Bone marrow (tissue), 2 donors: Measurements from ENCODE around the gene EXOC3.
"Not testable (repeated sequence)": the region's sequence is repeated elsewhere in the genome, so short reads cannot be mapped to it uniquely, and the experiment has no call there.

Experiments
- DNase-seq, 2 donors: peaks; one replicate each; lab custom pipeline; 2025; lab: John Stamatoyannopoulos, UW

The EXOC3 gene

DNA sequence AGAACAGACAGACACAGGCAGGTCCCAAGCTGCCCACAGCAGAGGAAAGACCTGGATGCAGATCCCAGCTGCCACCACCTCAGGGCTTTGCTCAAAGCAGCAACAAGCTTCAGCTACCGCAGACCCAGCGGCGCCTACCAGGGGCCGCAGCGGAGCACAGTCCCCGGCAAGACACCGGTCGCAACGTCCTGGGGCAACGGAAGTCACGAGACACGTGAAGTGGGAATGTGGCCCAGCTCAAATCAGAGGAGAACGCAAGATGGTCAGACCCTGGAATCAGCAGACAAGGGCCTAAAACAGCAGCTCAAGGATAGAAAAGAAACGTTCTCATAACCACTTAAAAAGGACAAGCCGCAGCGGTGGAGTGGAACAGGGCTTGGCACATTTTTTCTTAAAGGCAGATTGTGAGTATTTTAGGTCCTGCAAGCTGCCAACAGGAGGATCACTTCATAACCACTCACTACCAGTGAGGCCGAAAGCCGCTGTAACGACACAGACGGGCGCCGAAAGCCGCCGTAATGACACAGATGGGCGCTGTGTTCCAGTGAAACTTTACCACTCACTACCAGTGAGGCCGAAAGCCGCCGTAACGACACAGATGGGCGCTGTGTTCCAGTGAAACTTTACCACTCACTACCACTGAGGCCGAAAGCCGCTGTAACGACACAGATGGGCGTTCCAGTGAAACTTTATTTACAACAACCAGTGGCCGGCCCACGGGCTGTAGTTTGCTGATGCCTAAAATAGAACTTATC lies 59.5 kb downstream of the EXOC3 start:
- DNase-seq: no peak

DNA sequence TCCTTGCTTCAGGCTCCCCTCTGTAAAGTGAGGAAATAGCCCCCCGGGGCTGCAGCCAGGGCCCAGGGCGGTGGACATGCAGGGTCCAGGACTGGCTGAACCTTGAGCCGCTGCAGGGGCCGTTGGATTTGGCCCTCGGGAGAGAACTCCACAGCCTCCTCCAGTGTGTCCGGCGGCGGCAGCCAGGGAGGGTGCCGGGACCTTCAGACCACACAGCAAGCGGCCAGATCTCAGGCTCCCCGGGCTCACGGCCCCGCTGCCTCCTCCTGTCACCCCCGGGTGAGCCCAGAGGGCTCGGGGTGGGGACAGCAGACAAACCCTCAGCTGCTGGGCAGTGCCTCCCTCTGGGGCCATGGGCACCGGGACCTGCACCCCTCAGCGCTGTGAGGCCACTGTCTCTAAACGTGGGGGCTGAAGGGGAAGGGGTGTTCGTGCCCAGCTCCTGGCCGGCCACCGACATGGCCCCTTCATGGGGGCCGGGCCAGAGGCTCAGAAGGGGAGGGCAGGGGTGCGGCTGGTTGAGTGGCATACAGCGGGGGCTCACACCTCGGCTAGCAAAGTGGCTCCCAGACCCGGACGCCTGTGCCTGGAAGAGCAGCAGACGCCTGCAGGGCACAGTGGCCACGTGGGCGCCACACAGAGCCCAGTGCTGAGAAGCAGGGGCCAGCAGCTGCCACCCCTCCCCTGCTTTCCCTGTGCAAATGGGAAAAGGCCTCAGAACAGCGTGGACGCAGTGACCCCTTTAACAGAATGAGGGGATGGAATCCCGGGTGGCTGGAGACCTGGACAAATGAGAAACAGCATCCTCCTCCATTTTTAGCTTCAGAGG lies 61.6 kb downstream of the EXOC3 start:
- no peak for DNase-seq

DNA sequence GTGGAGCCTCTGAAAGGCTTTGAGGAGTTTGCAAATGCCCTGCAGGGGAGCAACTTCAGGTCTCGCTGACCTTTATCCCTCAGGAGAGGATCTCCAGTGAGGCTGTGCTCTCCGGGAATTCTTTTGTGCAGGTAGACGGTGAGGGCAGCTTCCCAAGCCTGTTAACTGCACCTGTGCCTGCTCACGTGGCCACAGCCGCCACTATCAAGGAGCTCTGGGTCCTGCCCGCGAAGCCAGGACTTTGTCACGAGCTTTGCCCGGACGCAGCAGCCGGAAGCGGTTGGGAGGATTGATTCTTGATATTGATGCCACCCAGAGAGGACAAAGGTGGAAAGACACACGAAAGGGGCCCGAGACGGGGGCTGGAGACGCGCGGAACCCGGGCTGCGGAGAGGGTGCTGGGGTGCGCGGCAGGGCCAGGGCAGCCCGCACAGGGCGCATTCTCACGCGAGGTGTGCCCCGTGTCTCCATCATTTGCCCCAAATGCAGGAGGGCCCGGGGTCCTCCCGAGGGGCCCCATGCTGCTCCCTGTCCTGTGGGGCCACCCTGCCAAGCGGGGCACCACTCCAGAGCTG lies 63.1 kb downstream of the EXOC3 start:
- no peak for DNase-seq

DNA sequence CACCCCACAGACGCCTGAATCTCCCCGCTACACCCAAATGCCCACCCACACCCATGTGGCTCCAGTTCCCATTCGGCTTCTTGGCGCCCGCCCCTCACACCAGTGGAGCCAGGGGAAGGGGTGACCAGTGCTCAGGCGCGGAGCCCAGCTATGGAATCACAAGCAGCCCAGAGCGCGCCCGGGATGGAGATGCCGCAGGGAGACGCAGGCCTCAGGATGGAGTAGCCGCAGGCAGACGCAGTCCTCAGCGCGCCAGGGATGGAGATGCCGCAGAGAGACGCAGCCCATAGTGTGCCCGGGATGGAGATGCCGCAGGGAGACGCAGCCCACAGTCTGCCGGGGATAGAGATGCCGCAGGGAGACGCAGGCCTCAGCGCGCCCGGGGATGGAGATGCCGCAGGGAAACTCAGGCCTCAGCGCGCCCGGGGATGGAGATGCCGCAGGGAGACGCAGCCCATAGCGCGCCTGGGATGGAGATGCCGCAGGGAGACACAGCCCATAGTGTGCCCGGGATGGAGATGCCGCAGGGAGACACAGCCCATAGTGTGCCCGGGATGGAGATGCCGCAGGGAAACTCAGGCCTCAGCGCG lies 65.1 kb downstream of the EXOC3 start:
- DNase-seq: not testable (repeated sequence)

DNA sequence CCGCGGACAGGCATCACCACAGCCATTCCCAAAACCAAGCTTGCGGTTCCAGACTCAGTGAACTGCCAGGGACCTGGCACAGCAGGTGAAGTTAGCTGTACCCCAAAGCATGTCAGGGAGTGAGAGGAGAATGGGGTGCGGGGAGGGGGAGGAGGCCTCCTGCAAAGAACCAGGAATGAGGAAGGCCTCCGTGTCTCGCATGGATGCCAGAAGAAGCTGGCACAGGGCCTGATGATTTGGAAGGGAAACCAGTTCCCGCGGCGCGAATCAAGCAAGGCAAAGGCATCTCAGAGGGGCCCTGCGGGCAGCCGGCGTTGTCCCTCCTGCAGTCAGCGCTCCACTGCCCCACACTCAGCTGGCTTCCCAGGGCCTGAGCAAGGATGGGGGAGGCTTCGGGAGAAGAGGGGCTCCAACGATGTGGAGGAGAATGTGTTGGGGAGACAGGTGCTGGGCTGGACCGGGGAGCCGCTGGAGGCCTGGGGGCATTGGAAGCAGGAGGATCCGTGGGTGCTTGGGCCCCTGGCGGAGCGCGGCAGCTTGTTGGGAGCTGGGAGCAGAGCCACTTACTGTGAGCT lies 66.7 kb downstream of the EXOC3 start:
- DNase-seq: no peak

DNA sequence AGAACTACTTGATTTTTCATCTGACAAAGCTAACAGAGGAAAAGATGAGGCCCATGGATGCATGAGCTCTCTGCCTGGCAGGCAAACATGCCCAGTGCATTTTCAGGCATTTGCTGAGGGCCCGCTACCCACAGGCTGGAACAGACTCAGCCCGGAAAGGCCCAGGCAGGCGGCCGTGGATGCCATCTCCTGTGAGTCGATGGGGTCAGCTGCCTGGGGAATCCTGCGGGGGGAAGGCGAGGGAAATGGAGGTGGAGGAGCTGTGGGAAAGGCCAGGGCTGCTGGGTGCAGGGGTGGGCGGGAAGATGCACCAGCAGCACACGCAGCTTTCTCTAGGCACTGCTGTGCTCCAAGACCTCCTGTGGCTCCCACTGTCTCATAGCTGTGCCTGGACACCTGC lies 67.5 kb downstream of the EXOC3 start:
- no peak for DNase-seq

DNA sequence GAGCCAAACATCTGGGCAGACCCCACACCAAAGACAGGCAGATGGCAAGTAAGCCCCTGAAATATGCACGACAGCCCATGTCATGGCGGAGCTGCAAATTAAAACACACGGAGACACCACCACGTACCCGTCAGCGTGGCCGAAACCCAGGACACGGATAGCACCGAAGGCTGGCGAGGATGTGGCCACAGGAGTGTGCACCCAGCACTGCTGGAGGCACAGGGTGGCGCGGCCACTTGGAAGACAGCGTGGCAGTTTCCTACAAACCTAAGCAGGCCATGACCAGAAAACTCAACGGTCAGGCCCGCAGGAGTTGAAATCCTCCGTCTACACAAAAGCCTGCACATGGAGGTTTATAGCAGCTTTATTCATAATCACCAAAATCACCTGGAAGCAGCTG lies 68.5 kb downstream of the EXOC3 start:
- DNase-seq: no peak

DNA sequence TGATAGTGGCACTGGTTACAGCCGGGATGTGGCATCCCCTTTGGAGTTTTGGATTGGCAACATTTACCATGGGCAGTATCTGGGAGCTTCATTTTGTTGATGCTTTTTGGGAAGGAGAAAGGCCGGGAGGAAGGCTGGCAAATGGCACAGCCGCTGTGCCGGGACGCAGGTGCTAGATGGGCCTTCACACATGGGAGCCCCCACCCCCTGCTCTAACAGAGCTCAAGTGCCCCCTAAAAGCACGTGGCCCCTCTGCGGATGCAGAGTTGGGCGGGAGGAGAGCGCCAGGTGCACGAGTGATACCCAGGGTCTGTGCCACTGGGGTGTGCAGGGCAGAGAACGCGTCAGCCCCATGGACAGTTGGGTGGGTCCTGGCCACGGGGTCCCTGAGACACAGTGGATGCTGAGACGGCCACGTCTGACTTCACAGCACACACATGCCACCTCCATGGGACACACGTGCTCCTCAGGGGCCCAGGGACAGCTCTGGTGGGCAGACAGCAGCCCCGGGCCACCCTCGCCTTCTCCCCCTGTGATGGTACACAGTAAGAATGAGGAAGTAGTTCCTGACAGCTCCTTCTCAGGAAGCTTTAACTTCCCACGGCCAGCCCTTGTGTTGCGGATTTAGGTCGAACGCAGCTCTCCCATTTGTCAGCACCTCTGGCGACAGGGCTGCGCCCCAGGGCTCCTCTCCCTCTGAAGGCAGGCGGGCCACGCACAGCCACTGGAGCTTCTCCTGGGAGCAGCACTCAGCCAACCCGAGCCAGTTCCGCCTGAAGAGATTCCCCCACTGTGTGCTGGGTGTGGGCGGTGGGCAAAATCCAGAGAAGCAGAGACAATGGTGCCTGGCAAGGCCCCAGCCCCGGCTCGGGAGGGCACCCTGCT lies 70.5 kb downstream of the EXOC3 start:
- DNase-seq: no peak

DNA sequence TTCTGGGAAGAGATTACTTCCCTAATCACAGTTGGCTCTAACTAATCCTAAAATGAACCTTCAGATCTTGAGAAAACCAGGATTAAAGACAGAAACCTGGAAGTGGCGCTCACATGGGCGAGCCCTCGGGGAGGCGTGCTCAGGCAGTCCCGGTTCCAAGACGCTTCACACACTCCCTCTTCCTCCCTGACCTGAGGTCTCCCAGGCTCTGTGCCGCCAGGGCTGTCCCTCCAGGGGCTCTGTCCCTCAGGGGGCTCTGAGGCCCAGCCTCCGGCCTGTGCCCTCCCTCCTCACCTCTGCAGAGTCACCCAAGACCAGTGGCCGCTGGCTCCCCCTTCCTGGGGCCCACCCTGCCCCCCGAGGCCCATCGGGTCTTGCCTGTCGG lies 71.1 kb downstream of the EXOC3 start:
- DNase-seq: no peak

DNA sequence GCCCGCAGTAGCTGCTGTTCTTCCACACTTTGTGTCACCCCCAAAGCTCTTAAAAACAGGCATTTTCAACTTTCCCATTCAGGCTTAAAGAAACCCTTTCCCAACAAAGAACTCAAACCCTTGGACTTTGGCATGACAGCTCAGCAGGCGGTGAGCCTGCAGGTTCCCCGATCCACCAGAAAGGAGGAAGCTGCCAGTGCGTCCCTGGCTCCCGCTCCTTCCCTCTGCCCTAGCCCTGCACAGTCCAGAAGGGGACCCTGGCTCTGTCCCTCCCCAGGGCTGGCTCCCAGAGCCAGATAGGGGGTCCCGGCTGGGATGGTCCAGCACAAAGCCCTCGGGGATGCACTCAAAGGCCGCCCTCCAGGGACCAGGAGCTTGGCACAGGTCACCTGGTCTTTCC lies 71.7 kb downstream of the EXOC3 start:
- no peak for DNase-seq

DNA sequence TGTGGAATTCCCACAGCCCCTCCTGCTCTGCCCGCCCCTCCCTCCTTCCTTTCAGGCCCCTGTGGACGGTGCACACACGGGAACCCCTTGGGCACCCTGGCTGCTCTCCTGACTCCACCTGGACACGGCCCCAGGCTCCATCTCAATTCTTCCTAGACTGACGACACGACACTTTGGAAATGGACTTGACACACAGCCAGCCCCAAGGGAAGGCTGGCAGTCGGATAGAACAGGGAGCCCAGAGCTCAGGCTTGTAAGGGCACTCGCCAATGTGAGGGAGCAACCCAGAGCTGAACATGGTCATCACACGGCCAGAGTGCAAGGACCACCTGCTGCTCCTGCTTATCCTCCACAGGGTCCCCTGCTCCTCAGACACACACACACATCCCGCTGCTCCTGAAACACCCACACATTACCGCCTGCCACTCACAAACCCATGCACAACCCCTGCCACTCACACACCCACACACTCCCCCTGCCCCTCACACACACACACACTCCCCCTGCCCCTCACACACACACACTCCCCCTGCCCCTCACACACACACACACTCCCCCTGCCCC lies 72.4 kb downstream of the EXOC3 start:
- DNase-seq: no peak

DNA sequence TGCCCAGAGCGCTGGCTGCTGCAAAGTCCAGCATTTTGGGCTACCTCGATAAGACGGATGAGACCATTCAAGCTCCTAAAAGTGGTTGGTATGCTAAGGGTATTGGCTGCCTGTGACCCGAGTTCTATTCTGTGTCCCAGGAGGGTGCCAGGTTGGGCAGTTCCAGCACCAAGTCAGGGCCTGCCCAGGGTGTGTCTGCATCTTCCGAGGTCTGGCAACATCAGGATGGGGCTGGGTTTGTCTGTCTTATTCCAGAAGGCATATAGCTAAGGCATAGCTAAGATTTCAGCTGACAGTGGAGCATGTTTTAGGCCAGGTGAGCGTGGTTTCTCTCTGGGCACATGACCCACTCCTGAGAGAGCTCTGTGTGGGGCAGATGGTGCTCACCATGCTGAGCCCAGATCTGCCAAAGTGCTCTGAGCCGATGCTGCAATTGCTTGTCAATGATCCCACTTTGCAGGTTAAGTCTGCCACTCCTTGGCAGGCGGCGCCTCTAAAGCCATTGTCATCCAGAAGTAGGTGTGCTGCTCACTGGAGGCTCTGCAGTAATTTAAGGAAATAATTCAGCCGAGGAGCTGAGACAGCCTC lies 73.5 kb downstream of the EXOC3 start:
- no peak for DNase-seq
